CD14-positive monocyte (primary cell): Measurements from ENCODE around the gene DPP6. TPM values are rescaled to one million over a fixed set of nuclear protein-coding genes. Genes with fewer than 3 reads are reported as not detected.
"Not testable (repeated sequence)": the region's sequence is repeated elsewhere in the genome, so short reads cannot be mapped to it uniquely, and the experiment has no call there.

Source experiments
- DNase-seq, 3 donors: peaks; one replicate each; pipeline ENCODE4 v3.0.0-alpha.2; 2011 to 2022
- H2AFZ ChIP-seq: 2 replicates; pipeline ENCODE4 v1.6.0; 2012; ENCODE audit warnings: mild to moderate bottlenecking, low read depth, low read length, inconsistent platforms; ENCODE audit not compliant: insufficient read depth, poor library complexity, severe bottlenecking
- H3K27ac ChIP-seq, 2 donors: 1 replicate in 1 of 2; 2 replicates in 1 of 2; pipeline ENCODE4 v1.5.1; 2012 to 2013; ENCODE audit warnings: low read length in 2 of 2, control low read depth in 1 of 2, inconsistent platforms in 1 of 2, low read depth in 1 of 2, mild to moderate bottlenecking in 1 of 2
- H3K27me3 ChIP-seq, 2 donors: one replicate each; pipeline versions ENCODE4 v1.6.0 to v1.6.1; 2011 to 2013; ENCODE audit warnings: low read length in 2 of 2; ENCODE audit not compliant: control insufficient read depth in 2 of 2, insufficient read depth in 2 of 2
- H3K36me3 ChIP-seq, 2 donors: replicated peaks in 1 of 2; 1 replicate in 1 of 2; 2 replicates in 1 of 2; pipeline versions ENCODE4 v1.5.1 to v1.6.1; 2012 to 2013; ENCODE audit warnings: low read length in 2 of 2, control low read depth in 1 of 2, inconsistent platforms in 1 of 2, mild to moderate bottlenecking in 1 of 2; ENCODE audit not compliant: insufficient read depth in 2 of 2, control insufficient read depth in 1 of 2
- H3K4me1 ChIP-seq, 2 donors: 1 replicate in 1 of 2; 2 replicates in 1 of 2; pipeline versions ENCODE4 v1.5.1 to v1.6.1; 2012 to 2013; ENCODE audit warnings: low read length in 2 of 2, control low read depth in 1 of 2, inconsistent platforms in 1 of 2, mild to moderate bottlenecking in 1 of 2, moderate library complexity in 1 of 2; ENCODE audit not compliant: insufficient read depth in 2 of 2, control insufficient read depth in 1 of 2
- H3K4me2 ChIP-seq: replicated peaks from 2 replicates; pipeline ENCODE3; 2012; ENCODE audit warnings: low read length, moderate library complexity, mild to moderate bottlenecking; ENCODE audit not compliant: poor library complexity, severe bottlenecking; ENCODE audit errors: extremely low read depth
- H3K4me3 ChIP-seq, 3 experiments: fragments of 200-600 bp in 1 of 3; sonication (generic) in 1 of 3; replicated peaks in 1 of 3; 1 replicate in 2 of 3; 2 replicates in 1 of 3; pipeline ENCODE4 v1.5.1; 2011 to 2013; ENCODE audit warnings: low read length in 3 of 3, mild to moderate bottlenecking in 3 of 3, control low read depth in 2 of 3, low read depth in 2 of 3, inconsistent platforms in 1 of 3, moderate library complexity in 1 of 3
- H3K79me2 ChIP-seq: 2 replicates; pipeline ENCODE4 v1.6.0; 2012; ENCODE audit warnings: mild to moderate bottlenecking, control low read depth, inconsistent platforms, low read length, moderate library complexity; ENCODE audit not compliant: insufficient read depth
- H3K9ac ChIP-seq: 2 replicates; pipeline ENCODE4 v1.6.0; 2017; ENCODE audit warnings: low read length, mild to moderate bottlenecking; ENCODE audit not compliant: insufficient read depth, poor library complexity, severe bottlenecking
- H3K9me3 ChIP-seq, 2 donors: replicated peaks in 1 of 2; 1 replicate in 1 of 2; 2 replicates in 1 of 2; pipeline versions ENCODE4 v1.5.1 to v1.6.1; 2012 to 2013; ENCODE audit warnings: low read length in 2 of 2, control low read depth in 1 of 2; ENCODE audit not compliant: control insufficient read depth in 1 of 2, insufficient read depth in 1 of 2
- H4K20me1 ChIP-seq: 2 replicates; pipeline ENCODE4 v1.6.0; 2012; ENCODE audit warnings: mild to moderate bottlenecking, low read length, control low read depth, moderate library complexity; ENCODE audit not compliant: insufficient read depth
- H3K27ac Mint-ChIP-seq, 7 donors: one replicate each; pipeline ENCODE4 v1.8.0; 2020; ENCODE audit warnings: mild to moderate bottlenecking in 7 of 7, mixed read lengths in 7 of 7, moderate library complexity in 6 of 7, inconsistent platforms in 2 of 7
- H3K27me3 Mint-ChIP-seq, 3 donors: one replicate each; pipeline ENCODE4 v1.8.0; 2021 to 2022; ENCODE audit warnings: low read depth in 3 of 3, mild to moderate bottlenecking in 3 of 3, mixed read lengths in 3 of 3, moderate library complexity in 3 of 3, inconsistent platforms in 1 of 3
- H3K36me3 Mint-ChIP-seq, 2 donors: one replicate each; pipeline ENCODE4 v1.8.0; 2020; ENCODE audit warnings: mixed read lengths in 2 of 2, inconsistent platforms in 1 of 2, mild to moderate bottlenecking in 1 of 2
- H3K4me1 Mint-ChIP-seq: one replicate; pipeline ENCODE4 v1.8.0; 2020; ENCODE audit warnings: mild to moderate bottlenecking, mixed read lengths
- H3K4me3 Mint-ChIP-seq, 2 donors: one replicate each; pipeline ENCODE4 v1.8.0; 2020; ENCODE audit warnings: mild to moderate bottlenecking in 2 of 2, mixed read lengths in 2 of 2, moderate library complexity in 1 of 2
- H3K9me3 Mint-ChIP-seq, 7 donors: one replicate each; pipeline ENCODE4 v1.8.0; 2020 to 2022; ENCODE audit warnings: mixed read lengths in 7 of 7, mild to moderate bottlenecking in 6 of 7, moderate library complexity in 6 of 7, inconsistent platforms in 2 of 7
- WGBS: methylation state at CpG from one replicate; pipeline ENCODE4 v1.1.5; 2013; ENCODE audit warnings: missing lambda C conversion rate; ENCODE audit not compliant: insufficient coverage; 5-methylcytosine and 5-hydroxymethylcytosine counted together
- intact Hi-C, 2 donors: fragments of 100-400 bp; cut with micrococcal nuclease; formaldehyde crosslinking; loops; one replicate each; pipeline versions ENCODE4 v1.15.0 to v1.15.1; 2023
- polyA plus RNA-seq, 3 donors: library from polyadenylated mRNA; depleted of rRNA in 1 of 3; unstranded in 2 of 3; stranded (reverse) in 1 of 3; fragments of 300-500 nt in 2 of 3; fragments of >200 nt in 1 of 3; fragmentation: Illumina TruSeq in 2 of 3; gene quantifications; 1 replicate in 2 of 3; 2 replicates in 1 of 3; pipeline ENCODE4 v1.2.3, GENCODE V29; 2012 to 2021

DPP6 gene
- polyA plus RNA-seq, 3 donors, result not detected

GRCh38 chr7:154120825-154121224 is 68.6 kb downstream of the DPP6 start:
- intact Hi-C loops, H3K9me3 Mint-ChIP-seq, H3K4me3 Mint-ChIP-seq: not testable (repeated sequence)

GRCh38 chr7:154122720-154123119 is 70.5 kb downstream of the DPP6 start:
- H3K4me3 ChIP-seq, H4K20me1 ChIP-seq: not testable (repeated sequence)

More at GRCh38 chr7:154120825-154121224, 68.6 kb downstream of the DPP6 start:
- H3K27ac ChIP-seq, H3K4me3 ChIP-seq, H3K4me1 ChIP-seq, H3K36me3 ChIP-seq, H3K36me3 Mint-ChIP-seq, H3K9me3 ChIP-seq, H2AFZ ChIP-seq, H3K79me2 ChIP-seq, H3K4me1 Mint-ChIP-seq, H3K4me2 ChIP-seq, DNase-seq, H3K27me3 Mint-ChIP-seq, H4K20me1 ChIP-seq, H3K27ac Mint-ChIP-seq, H3K9ac ChIP-seq, H3K27me3 ChIP-seq: not testable (repeated sequence)
- WGBS, result 83% methylated on average over 2 of the region's 5 CpGs

GRCh38 chr7:154123397-154123796 is 71.2 kb downstream of the DPP6 start:
- H3K27me3 Mint-ChIP-seq, intact Hi-C loops: not testable (repeated sequence)
- 92% methylated on average over 2 of the region's 7 CpGs for WGBS

More at GRCh38 chr7:154122720-154123119, 70.5 kb downstream of the DPP6 start:
- DNase-seq, H3K9me3 ChIP-seq, H3K4me2 ChIP-seq, intact Hi-C loops, H3K4me1 ChIP-seq, H3K4me1 Mint-ChIP-seq, H3K27me3 Mint-ChIP-seq, H3K4me3 Mint-ChIP-seq, H3K9ac ChIP-seq, H3K27ac Mint-ChIP-seq, H3K9me3 Mint-ChIP-seq, H3K79me2 ChIP-seq, H2AFZ ChIP-seq, H3K36me3 ChIP-seq, H3K36me3 Mint-ChIP-seq, H3K27me3 ChIP-seq, H3K27ac ChIP-seq: not testable (repeated sequence)
- WGBS, result no CpG with 5 or more reads among the region's 10 CpGs

GRCh38 chr7:154129142-154129541 is 76.9 kb downstream of the DPP6 start:
- H3K27me3 Mint-ChIP-seq, H3K27ac Mint-ChIP-seq: not testable (repeated sequence)
- 100% methylated on average over 1 of the region's 5 CpGs for WGBS

More at GRCh38 chr7:154123397-154123796, 71.2 kb downstream of the DPP6 start:
- H3K9me3 Mint-ChIP-seq, H3K4me1 Mint-ChIP-seq, H3K4me2 ChIP-seq, H3K4me3 ChIP-seq, H3K9ac ChIP-seq, H3K9me3 ChIP-seq, H3K27ac Mint-ChIP-seq, H3K36me3 ChIP-seq, H2AFZ ChIP-seq, H4K20me1 ChIP-seq, DNase-seq, H3K36me3 Mint-ChIP-seq, H3K4me3 Mint-ChIP-seq, H3K4me1 ChIP-seq, H3K27me3 ChIP-seq, H3K79me2 ChIP-seq, H3K27ac ChIP-seq: not testable (repeated sequence)

More at GRCh38 chr7:154129142-154129541, 76.9 kb downstream of the DPP6 start:
- H3K27me3 ChIP-seq, H2AFZ ChIP-seq, H3K9me3 ChIP-seq, H3K4me3 ChIP-seq, H3K4me2 ChIP-seq, H3K79me2 ChIP-seq, H3K4me1 Mint-ChIP-seq, H4K20me1 ChIP-seq, H3K36me3 ChIP-seq, DNase-seq, H3K4me3 Mint-ChIP-seq, H3K27ac ChIP-seq, H3K4me1 ChIP-seq, H3K9ac ChIP-seq, H3K36me3 Mint-ChIP-seq, intact Hi-C loops: not testable (repeated sequence)
- peaks cover 0 to 10% (median 7%) of the 10 kb centered on the region in 7 donors for H3K9me3 Mint-ChIP-seq
